DMS53 treated with DMSO at 0.1 percent for 48 hours (cell line): ENCODE data around the gene ERN1.
"Not testable (repeated sequence)": the region's sequence is repeated elsewhere in the genome, so short reads cannot be mapped to it uniquely, and the experiment has no call there.

Source experiments
- DNase-seq: peaks from one replicate; lab custom pipeline; 2025; ENCODE audit not compliant: unreplicated experiment; lab: John Stamatoyannopoulos, UW

ERN1 gene

DNA sequence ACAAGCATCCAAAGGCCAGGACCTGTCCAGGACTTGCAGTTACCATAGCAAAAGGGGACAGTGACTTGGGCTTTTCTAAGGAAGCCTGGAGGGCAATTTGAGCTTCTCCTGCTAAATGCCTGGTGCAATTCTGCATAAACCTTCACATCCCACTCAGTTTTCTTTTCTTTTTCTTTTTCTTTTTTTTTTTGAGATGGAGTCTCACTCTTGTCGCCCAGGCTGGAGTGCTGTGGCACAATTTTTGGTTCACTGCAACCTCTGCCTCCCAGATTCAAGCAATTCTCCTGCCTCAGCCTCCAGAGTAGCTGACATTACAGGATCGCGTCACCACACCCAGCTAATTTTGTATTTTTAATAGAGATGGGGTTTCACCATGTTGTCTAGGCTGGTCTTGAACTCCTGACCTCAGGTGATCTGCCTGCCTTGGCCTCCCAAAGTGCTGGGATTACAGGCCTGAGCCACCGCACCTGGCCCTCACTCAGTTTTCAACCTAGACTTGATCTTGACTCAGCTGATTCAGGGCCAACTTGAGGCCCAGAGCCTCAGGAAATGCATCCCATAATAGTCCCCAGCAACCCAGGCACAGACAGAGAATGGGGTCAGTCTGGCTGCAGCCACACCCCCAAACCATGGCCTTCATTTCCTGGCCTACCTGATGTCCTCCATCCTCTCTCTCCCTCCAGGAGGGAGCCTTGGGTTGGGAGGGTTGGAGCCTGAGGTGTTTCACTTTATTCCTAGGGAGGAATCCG, 122.7 kb downstream of the ERN1 start:
- DNase-seq = not testable (repeated sequence)

DNA sequence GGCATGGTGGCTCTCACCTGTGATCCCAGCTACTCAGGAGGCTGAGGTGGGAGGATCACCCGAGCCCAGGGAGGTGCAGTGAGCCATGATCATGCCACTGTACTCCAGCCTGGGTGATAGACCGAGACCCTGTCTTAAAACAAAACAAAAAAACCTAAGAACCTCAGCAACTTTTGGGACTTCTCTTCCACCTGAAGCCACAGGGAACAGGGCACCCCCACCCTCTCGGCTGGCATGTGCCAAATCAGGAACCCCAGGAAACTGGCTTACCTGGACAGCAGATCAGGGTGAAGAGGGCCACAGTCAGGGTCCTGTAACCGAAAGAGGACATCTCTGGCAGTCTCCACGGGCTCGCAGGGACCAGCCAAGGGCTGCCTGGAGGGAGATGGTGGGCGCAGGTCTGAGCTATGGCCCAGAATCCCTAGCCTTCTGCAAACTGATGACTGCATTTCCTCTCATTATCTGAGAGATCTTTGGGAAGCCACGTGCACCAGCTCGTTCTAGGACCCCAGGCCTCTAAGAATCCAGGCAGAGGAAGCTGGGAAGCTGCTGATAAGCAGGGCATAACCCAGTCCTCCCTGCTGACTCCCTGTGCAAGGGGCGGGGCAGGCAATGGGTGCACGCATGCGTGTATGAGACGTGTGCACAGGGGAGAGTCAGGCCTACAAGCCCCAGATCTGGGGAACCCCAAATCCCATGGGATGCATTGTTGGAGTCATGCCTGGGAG, 123.4 kb downstream of the ERN1 start:
- no peak for DNase-seq

DNA sequence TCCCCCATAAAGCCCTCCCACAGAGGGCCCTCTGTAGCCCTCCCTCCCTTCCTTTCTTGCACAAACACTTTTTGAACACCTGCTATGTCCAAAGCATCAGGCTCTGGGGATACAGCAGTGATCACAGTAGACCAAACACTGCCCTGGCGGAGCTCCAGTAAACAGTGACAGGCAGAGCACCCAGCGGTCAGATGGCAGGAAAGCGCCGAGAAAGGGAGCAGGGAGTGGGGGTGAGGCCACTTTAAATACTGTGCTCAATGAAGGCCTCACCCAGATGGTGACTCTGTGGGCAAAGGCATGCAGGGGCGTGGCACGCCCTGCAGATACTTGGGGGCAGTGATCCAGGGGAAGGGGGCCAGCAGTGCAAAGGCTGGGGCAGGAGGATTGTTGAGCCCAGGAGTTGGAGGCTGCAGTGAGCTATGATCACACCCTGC, 124.2 kb downstream of the ERN1 start:
- no peak for DNase-seq

DNA sequence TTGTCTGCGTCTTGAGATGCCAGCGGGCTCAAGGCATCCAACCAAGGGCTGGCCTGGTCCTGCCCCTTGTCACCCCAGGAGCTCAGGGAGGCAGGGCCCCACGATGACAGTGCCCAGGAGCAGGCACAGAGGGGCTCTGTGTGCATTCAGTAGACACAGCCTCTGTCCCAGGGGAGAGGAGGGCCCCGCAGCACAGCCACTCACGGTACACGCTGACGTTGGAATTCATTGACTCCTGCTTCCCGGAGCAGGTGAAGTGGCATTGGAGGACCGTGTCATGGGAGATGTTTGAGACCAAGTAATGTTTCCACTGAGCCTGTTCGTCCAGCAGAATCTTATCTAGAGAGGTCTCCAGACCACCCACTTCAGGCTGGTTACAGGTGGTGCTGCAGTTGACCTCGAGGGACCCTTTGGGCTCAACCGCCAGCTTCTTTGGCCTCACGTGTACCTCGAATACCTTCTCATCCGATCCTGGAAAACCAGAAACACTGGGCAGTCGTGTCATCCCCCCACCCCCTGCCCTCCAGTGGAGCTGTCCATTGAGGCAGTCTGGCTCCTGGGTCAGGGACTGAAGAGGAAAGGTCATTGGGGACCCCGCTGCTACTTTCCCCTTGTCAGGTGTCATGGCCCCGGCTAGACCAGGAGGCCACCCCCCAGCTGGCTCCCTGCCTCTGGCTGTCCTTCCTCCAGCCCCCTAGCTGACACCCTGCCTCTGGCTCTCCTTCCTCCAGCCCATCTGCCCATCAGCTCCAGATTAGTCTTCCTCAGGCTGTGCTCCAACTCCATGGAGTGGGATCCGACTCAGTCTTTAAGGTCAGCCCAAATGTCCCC, 124.8 kb downstream of the ERN1 start:
- DNase-seq = no peak

DNA sequence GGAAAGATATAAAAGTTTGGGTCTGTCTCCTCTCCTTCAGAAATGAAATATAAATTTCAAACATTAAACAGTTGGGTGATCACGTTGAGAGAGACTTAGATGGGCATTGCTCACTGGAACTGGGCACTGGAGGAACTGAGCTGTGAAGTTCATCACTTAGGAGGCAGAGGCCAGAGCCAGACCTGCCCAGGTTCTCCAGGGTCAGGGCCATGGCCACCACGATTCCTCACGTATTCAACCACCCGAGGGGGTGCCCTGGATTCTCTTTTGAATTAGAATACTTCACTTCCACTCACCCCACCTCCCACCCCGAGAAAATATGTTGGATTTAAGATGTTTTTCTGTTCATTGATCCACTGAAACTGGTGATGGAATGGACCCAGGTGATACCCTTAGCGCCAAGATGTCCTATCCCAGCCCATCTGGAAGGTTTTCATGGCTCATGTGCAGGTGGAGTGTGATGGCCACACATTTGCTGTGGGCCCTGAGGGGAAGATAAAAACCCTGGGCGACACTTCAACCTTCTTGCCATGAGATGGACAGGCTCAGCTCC, 125.7 kb downstream of the ERN1 start:
- no peak for DNase-seq

DNA sequence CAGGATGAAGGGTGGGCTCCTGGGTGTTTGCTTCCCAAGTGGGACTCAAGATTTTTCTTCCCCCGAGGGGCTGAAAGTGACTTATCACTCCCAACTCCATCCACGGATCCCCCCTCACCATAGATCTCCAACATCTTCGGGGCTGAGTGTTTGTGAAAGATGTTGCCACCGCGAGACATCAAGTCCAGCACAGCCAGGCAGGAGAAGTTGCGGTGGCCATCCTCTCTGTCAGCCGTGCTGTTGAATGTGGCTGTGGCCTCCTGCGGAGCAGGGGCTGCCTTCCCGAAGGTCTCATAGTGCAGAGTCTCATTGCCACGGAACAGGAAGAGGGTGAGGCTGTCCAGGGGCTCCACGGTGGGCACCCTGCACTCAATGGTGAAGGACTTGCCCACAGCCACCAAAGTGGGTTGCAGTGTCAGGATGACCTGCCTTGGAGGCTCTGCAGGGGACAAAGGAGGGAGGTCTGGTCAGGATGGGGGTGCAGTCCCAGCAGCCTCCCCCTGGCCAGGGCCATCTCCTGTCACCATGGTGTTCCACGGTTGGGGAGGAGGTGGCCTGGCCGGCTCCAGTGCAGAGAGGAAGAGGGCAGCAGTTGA, 126.3 kb downstream of the ERN1 start:
- DNase-seq = no peak

DNA sequence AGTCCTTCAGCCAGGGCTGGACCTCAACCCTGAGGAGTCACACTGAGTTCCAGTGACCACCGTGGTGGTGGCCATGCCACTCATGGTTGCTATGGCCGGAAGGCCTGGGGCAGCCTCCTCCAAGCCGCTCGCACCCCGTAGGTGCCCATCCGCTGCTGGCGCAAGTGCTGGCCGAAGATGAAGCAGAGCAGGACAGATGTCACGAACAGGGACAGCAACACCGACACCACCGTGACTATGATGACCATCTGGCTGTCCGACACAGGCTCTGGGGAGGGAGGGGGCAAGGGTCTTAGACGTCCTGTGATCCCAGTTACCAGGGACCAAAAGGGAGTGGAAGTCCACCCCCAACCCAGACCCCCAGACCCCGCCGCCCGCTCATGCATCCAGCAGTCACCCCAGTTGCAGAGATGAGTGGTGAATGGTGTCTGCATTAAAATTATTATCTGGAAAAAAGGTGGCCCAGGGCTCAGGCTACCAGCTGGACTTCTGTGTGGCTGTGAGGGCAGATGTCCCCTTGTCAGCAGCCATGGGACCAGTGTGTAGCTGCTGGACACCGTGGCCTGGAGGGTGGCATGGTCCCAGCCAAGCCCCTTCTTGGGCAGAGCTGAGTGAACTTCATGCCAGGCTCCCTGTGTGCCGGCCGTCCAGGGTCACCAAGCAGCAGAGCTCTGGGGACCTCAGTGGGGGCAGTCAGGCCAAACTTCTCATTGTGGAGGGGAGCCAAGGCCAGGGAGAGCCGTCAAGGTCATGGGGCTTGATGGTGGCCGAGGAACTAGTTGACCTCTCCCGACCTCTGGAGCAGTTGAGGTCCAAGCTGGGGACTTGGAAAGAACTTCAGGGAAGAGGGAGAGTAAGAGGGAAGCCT, 127.1 kb downstream of the ERN1 start:
- DNase-seq = no peak

DNA sequence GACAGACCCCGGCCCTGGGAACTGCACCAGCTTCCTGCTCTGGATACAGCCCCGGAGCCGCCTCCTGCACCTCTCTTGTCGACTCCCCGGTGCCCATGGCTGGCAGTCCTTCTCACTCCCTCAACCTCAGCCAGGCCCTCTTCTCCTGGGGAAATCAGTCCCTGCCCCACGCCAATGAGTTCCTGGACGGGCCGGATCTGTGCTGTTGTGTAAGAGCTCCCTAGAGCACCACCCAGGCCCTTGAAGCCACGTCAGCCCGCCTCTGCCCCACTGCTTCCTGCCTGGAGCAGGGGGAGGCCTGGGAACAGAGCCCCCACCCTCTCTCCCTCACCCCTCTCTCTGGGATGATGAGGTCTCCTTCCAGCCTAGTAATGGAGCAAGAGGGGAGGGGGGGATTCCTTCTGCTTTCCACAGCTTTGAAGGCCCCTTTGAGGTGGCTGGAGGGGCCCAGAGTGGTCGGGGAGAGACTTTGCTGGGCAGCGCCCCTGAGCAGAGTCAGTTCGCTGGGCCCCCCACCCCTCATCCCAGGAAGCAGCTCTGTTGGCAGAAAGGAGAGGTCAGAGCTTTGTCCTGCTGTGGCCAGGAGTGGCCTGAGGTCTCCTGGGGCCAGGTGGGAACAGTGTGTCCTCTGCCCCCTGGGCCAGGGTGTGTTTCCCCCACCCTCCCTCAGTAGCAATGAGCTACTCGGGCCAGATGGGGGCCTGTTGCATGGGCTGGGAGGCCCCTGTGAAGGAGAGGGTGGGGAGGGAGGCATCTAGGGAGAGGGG, 128.0 kb downstream of the ERN1 start:
- no peak for DNase-seq

DNA sequence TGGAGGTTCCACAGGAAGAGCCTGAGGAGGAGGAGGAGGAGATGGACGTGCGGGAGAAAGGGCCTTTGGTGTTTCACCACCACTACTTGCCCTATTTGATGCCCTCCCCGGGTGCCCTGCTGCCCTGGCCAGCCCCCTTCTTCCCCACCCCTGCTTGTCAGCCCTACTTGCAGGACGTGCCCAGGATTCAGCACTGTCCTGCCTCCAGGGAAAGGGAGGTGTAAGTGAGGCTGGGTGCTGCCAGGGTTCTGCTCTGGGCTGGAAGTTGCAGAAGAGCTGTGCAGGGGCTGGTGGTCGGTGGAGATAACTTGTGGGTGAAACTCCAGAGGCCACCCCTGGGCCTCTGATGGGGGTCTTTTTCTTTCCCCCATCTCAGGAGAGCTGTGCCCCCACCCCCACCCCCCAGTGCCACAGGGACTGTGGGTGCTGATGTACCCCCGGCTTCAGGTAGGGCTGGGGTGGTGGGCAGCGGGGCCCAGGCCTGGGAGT, 128.8 kb downstream of the ERN1 start:
- no peak for DNase-seq

DNA sequence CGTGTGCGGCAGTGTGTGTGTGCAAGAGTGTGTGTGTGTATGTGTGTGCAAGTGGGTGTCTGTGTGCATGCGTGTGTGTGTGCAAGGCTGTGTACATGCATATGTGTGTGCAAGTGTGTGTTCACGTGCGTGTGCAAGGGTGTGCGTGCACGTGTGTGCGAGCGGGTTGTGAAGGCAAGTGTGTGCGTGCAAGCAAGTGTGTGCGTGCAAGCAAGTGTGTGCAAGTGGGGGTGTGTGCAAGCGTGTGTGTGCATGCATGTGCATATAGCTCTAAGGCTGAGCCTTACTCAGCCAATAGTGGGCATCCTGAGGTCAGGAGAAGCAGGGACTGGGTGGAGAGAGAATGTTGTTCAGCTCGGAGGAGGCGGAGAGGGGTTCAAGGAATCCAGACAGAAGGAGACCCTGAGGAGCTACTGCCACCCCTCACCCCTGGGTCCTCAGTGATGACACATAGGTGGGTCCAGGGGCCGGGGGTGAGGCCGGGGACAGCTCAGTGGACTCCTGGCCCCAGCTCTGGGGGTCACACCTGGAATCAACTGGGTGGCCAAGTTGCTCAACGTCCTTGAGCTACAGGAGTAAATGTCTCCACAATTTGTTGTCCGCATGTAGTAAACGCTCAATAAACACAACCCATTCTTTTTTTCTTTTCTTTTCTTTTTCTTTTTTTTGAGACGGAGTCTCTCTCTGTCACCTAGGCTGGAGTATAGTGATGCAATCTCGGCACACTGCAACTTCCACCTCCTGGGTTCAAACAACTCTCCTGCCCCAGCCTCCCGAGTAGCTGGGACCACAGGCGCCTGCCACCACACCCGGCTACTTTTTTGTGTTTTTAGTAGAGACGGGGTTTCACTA, 130.0 kb downstream of the ERN1 start:
- no peak for DNase-seq

DNA sequence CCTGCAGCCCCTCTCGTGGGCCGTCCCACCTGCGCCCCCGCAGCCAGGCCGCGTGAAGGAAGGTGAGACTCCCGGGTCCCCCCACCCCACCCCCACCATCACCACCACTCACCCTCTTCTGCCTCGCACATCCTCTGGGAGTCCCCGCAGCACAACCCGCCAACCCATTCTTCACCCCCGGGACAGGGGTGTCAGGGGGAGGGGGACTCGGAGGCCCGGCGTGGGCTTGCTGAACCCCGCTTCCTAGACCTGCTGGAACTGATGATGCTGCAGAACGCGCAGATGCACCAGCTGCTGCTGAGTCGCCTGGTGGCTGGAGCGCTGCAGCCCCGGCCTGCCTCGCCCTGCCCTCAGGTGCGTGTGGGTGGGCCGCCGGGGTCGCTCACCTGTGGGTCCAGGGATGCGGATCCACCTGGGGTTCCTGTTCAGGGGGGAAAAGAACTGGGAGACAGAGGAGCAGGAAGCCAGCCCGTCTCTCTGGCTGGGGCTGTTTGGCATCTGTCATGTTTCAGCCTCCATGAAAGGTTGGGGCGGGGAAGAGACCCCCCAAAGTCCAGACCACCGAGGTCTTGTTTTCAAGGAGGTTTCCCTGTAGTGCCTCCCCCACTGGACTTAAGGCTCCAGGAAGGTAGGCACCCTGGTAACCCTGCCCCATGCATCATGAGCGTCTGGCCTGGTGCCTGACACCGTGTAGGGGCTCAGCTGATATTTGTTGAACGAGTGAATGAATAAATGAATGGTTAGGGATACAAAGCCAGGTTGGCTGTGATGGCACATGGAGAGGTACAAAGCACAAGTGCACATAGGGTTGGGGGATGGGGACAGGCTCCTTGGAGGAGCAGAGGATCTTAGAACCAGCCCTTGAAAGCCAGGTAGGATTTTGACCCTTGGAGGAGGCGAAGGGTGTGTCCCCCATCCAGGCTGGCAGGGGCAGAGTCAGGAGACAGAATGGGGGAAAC, 130.9 kb downstream of the ERN1 start:
- DNase-seq = no peak

DNA sequence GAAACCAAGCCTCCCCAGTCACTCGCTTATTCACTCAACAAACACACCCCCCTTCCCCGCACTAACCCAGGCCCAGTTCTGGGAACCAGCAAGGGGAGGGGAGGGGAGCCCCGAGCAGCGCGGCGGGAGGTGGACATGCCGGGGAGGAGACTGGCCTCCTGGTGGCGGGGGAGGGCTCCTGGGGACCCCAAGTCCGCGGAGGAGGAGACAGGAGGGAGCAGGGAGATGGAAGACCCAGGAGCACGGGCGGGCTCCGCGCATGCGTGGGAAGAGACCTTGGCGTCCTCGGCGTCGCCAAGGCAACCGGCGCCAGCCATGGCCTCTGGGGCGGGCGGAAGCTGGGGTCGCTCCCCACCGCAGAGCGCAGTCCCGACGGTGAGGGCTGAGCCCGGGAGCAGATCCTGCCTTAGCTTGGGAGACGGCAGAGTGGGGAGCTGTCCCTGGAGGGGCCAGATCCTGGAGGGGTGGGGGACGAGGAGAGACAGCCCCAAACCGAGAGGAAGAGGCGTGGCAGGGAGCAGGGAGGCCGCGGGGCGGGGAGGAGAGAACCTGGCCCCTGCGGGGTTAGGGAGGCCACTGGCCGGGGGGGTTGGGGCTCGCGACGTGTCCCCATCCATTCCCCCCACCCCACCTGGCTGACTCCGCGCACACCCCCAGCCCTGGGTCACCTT, 131.8 kb downstream of the ERN1 start, which contains the start of gene PRR29:
TSS of gene PRR29 (plus strand) at position 302 of the 671 bp plus-strand sequence. CDS start at position 316, 14 bp downstream.
- DNase-seq = peak; percentile 6

DNA sequence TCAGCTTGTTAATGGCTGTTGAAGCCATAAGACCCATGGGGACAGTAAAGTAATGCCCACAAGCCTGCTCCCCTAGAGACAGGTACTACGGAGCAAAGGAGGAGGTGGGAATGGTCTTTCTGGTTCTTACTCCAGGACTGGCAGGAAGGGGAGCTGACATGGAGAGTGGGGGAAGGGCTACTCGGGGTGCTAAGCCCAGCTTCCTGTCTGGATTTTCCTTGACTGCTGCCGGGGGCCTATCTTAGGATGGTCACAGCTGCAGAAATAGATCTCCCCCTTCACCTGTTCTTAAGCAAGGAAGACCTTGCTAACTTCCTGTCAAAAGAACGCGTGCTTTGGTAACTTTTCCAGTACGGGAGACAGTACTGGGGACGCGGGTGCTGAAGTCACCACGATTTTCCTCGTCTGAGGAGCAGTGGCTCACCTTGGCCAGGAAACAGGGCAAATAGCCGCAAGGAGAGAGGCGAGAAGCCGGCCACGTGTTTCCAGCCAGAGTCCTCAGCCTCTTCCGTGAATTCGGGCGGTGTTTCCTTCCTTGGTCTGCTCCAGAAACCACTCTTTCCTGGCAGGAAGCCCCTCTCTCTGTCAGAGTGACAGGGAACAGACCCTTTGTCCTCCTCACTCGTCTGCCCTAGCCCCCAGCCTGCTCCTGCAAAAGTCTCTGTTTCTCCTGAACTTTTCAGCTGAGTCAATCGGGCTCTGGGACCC, 132.4 kb downstream of the ERN1 start:
- no peak for DNase-seq

DNA sequence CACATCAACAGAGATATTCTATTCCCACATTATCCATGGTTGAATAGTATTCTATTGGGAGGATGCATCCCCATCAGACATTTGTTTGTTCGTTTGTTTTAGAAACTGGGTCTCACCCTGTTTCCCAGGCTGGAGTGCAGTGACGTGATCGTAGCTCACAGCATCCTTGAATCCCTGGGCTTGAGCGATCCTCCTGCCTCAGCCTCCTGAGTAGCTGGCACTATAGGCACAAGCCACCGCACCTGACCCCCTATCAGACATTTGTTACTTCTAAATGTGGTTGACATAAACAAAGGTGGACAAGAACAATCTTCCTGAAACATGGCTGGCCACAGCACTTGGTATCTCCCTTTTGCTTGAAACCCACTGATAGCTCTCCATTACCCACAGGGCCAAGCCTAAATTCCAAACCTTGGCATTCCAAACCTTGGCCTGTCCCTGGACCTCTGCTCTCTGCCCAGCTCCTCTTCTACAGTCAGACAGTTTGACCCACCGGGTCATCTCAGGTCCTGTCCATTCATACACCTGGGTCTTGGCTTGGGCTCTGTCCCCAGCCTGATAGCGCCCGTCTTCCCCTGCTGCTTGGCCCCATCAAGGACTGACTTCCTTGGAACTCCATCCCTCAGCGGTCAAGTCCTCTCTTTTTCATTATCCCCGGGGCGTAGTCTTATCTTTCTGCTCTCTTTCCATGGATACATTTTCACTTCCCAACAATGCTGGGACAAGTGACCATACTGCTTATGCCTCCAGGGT, 133.3 kb downstream of the ERN1 start:
- no peak for DNase-seq

DNA sequence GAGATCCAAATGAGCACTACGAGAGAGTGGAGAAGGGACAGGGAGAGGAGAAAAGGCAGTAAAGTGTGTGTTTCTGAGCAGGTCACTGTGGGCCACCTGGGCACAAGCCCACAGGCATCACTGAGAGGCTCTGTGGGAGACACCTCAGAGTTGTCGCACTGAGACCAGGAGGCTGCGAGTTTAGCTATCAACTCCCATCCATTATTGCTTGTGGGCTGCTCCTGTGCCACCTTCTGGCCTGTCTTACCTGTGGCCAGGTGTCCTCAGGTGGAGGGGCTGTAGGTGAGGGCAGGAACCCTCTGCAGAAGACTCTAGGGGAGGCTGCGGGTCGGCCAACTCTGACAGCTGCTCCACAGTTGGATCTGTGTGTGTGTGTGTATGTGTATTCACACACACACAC, 134.3 kb downstream of the ERN1 start:
- DNase-seq = no peak
